ENCODE results near the gene ACAD9.
"Not testable (repeated sequence)": the region's sequence is repeated elsewhere in the genome, so short reads cannot be mapped to it uniquely, and the experiment has no call there.

DNA sequence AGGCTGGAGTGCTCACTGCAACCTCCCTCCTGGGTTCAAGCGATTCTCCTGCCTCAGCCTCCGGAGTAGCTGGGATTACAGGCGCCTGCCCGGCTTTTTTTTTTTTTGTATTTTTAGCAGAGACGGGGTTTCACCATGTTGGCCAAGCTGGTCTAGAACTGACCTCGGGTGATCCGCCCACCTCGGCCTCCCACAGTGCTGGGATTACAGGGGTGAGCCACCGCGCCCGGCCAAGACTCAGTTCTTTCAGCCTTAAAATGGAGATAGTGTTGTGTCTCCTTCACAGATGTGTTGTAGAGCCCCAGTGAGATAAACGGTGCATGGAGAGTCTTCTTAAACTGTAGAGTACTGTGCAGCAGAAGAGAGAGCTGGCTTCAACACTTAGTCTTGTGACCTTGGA lies 1.0 kb downstream of the ACAD9 start:
- TF ChIP-seq EZH2 (IDR thresholded peaks at IDR 0.05; ENCODE audit: insufficient read depth, poor library complexity, severe bottlenecking); EZH2phosphoT487 (IDR thresholded peaks at IDR 0.05; ENCODE audit: insufficient read depth, low read depth): not testable (repeated sequence)
